H9 (cell line): ENCODE results near the gene MXI1. TPM values are rescaled to one million over a fixed set of nuclear protein-coding genes. Genes with fewer than 3 reads are reported as not detected.

Experiments
- DNase-seq: peaks from one replicate; pipeline ENCODE4 v3.0.0-alpha.2; 2017
- H2AFZ ChIP-seq: one replicate; pipeline ENCODE4 v1.6.1; 2013; ENCODE audit warnings: mild to moderate bottlenecking, low read length, control low read depth, moderate library complexity
- H2AK5ac ChIP-seq: 2 replicates; pipeline ENCODE4 v1.6.1; 2013; ENCODE audit warnings: low read length, control low read depth, mixed read lengths; ENCODE audit not compliant: insufficient read length
- H2BK120ac ChIP-seq: one replicate; pipeline ENCODE4 v1.6.1; 2013; ENCODE audit warnings: low read depth, mild to moderate bottlenecking, low read length, control low read depth, inconsistent platforms; ENCODE audit not compliant: poor library complexity, severe bottlenecking
- H2BK12ac ChIP-seq: 2 replicates; pipeline ENCODE4 v1.6.1; 2013; ENCODE audit warnings: low read length, control low read depth, mixed read lengths, low read depth; ENCODE audit not compliant: insufficient read length
- H2BK15ac ChIP-seq: 2 replicates; pipeline ENCODE4 v1.6.1; 2013; ENCODE audit warnings: low read depth, low read length, control low read depth
- H2BK20ac ChIP-seq: one replicate; pipeline ENCODE4 v1.6.1; 2013; ENCODE audit warnings: low read depth, mild to moderate bottlenecking, low read length, control low read depth, inconsistent platforms; ENCODE audit not compliant: poor library complexity, severe bottlenecking
- H2BK5ac ChIP-seq: 2 replicates; pipeline ENCODE4 v1.6.1; 2013; ENCODE audit warnings: low read length, control low read depth, mixed read lengths; ENCODE audit not compliant: insufficient read length
- H3K14ac ChIP-seq: 2 replicates; pipeline ENCODE4 v1.6.1; 2013; ENCODE audit warnings: low read length, control low read depth; ENCODE audit not compliant: insufficient read depth
- H3K18ac ChIP-seq: 2 replicates; pipeline ENCODE4 v1.6.1; 2013; ENCODE audit warnings: low read depth, mild to moderate bottlenecking, mixed read lengths, low read length, control low read depth; ENCODE audit not compliant: insufficient read length
- H3K23ac ChIP-seq: 2 replicates; pipeline ENCODE4 v1.6.1; 2013; ENCODE audit warnings: low read length, control low read depth, mixed read lengths, low read depth; ENCODE audit not compliant: insufficient read length
- H3K23me2 ChIP-seq: 2 replicates; pipeline ENCODE4 v1.6.1; 2013; ENCODE audit warnings: low read depth, mild to moderate bottlenecking, mixed read lengths, low read length, control low read depth; ENCODE audit not compliant: insufficient read length, poor library complexity, severe bottlenecking
- H3K27ac ChIP-seq: 2 replicates; pipeline ENCODE4 v1.5.1; 2013; ENCODE audit warnings: low read length, control low read depth, mixed read lengths, low read depth; ENCODE audit not compliant: insufficient read length
- H3K27me3 ChIP-seq: 2 replicates; pipeline ENCODE4 v1.6.1; 2013; ENCODE audit warnings: low read length, control low read depth, inconsistent platforms; ENCODE audit not compliant: insufficient read depth
- H3K4ac ChIP-seq: 2 replicates; pipeline ENCODE4 v1.6.1; 2013; ENCODE audit warnings: low read depth, mild to moderate bottlenecking, control low read depth, inconsistent platforms, low read length, moderate library complexity
- H3K4me1 ChIP-seq: 2 replicates; pipeline ENCODE4 v1.6.1; 2013; ENCODE audit warnings: low read length, control low read depth, inconsistent platforms; ENCODE audit not compliant: insufficient read depth
- H3K4me2 ChIP-seq: 2 replicates; pipeline ENCODE4 v1.6.1; 2013; ENCODE audit warnings: low read length, control low read depth, mixed read lengths; ENCODE audit not compliant: insufficient read length, insufficient read depth
- H3K56ac ChIP-seq: 2 replicates; pipeline ENCODE4 v1.6.1; 2013; ENCODE audit warnings: low read depth, mild to moderate bottlenecking, mixed read lengths, low read length, control low read depth; ENCODE audit not compliant: insufficient read length
- H3K79me1 ChIP-seq: 2 replicates; pipeline ENCODE4 v1.6.1; 2013; ENCODE audit warnings: low read depth, mild to moderate bottlenecking, moderate library complexity, low read length, control low read depth, inconsistent platforms; ENCODE audit not compliant: insufficient read depth, poor library complexity, severe bottlenecking
- H3K79me2 ChIP-seq: 2 replicates; pipeline ENCODE4 v1.6.1; 2013; ENCODE audit warnings: low read length, control low read depth, inconsistent platforms; ENCODE audit not compliant: insufficient read depth
- H3K9ac ChIP-seq: 2 replicates; pipeline ENCODE4 v1.6.1; 2013; ENCODE audit warnings: low read length, control low read depth, mixed read lengths; ENCODE audit not compliant: insufficient read length; ENCODE audit errors: extremely low read depth
- H3K9me3 ChIP-seq: one replicate; pipeline ENCODE4 v1.6.1; 2013; ENCODE audit warnings: low read depth, low read length, inconsistent platforms; ENCODE audit not compliant: control insufficient read depth
- H3T11ph ChIP-seq: one replicate; pipeline ENCODE4 v1.6.1; 2013; ENCODE audit warnings: mild to moderate bottlenecking, low read length, control low read depth, inconsistent platforms
- H4K20me1 ChIP-seq: one replicate; pipeline ENCODE4 v1.6.1; 2013; ENCODE audit not compliant: control insufficient read depth, insufficient read length, insufficient read depth
- H4K5ac ChIP-seq: 2 replicates; pipeline ENCODE4 v1.6.1; 2013; ENCODE audit warnings: low read depth, mild to moderate bottlenecking, mixed read lengths, low read length, control low read depth; ENCODE audit not compliant: insufficient read length
- H4K8ac ChIP-seq: replicated peaks from 2 replicates; pipeline ENCODE4 v1.6.1; 2013; ENCODE audit warnings: low read length, control low read depth, mixed read lengths, low read depth; ENCODE audit not compliant: insufficient read length
- H4K91ac ChIP-seq: 2 replicates; pipeline ENCODE4 v1.6.1; 2013; ENCODE audit warnings: low read depth, mild to moderate bottlenecking, moderate library complexity, mixed read lengths, low read length, control low read depth; ENCODE audit not compliant: insufficient read length
- H3K27ac Mint-ChIP-seq, 3 experiments: 2 replicates in 2 of 3; 3 replicates in 1 of 3; pipeline ENCODE4 v1.8.0; 2020 to 2021; ENCODE audit warnings: mixed read lengths in 3 of 3, mild to moderate bottlenecking in 1 of 3, moderate library complexity in 1 of 3
- H3K27me3 Mint-ChIP-seq: 2 replicates; pipeline ENCODE4 v1.8.0; 2021; ENCODE audit warnings: low read depth, mild to moderate bottlenecking, moderate library complexity, mixed read lengths
- H3K36me3 Mint-ChIP-seq, 3 experiments: 2 replicates in 2 of 3; 3 replicates in 1 of 3; pipeline ENCODE4 v1.8.0; 2020 to 2021; ENCODE audit warnings: low read depth in 3 of 3, mixed read lengths in 3 of 3; ENCODE audit not compliant: insufficient read depth in 1 of 3
- H3K4me1 Mint-ChIP-seq, 2 experiments: 2 replicates each; pipeline ENCODE4 v1.8.0; 2020; ENCODE audit warnings: mixed read lengths in 2 of 2
- H3K4me3 Mint-ChIP-seq, 2 experiments: 2 replicates in 1 of 2; 3 replicates in 1 of 2; pipeline ENCODE4 v1.8.0; 2020 to 2021; ENCODE audit warnings: mild to moderate bottlenecking in 2 of 2, mixed read lengths in 2 of 2, moderate library complexity in 1 of 2
- H3K9me3 Mint-ChIP-seq, 2 experiments: 2 replicates in 1 of 2; 3 replicates in 1 of 2; pipeline ENCODE4 v1.8.0; 2020; ENCODE audit warnings: mild to moderate bottlenecking in 2 of 2, mixed read lengths in 2 of 2, moderate library complexity in 1 of 2
- WGBS: extraction: QIAGEN DNeasy Blood & Tissue Kit; methylation state at CpG from one replicate; pipeline ENCODE4 v1.1.7; 2013; ENCODE audit warnings: missing lambda C conversion rate, low lambda C conversion rate, mixed read lengths; ENCODE audit not compliant: insufficient read length; ENCODE audit errors: extremely low coverage; 5-methylcytosine and 5-hydroxymethylcytosine counted together
- total RNA-seq: library from RNA; stranded (reverse); gene quantifications from 2 replicates; pipeline ENCODE4 v1.2.1, GENCODE V29; 2021
- TF ChIP-seq, protein P1 (sequence below): fragments of 200-600 bp; sonication (generic); conservative IDR thresholded peaks from 3 replicates; pipeline ENCODE4 v1.8.0; 2021; ENCODE audit warnings: antibody characterized with exemption, mild to moderate bottlenecking

MXI1 gene
- total RNA-seq, 1 experiment from 2014 or later = 5.6 TPM

DNA sequence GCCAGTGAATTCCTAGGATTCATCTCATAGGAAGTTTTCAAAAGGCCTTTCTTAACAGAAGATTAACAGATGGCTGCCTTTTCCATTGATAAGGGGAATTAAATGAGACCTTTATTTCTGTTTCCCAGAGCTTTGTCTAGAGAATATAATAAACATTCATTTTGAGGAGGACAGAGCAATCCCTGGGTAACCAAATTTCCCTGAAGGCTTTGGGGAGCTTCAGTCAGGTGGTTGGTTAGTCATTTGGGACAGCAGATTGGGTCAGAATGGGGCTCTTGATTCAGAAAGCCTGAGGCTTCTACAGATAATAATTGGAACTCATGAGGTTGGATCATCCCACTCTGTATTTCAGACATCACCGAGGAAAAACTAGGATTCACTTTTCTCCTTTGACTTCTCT, 21.8 kb downstream of the MXI1 start:
- no peak overlapping the region for H2BK12ac ChIP-seq
- Mint-ChIP-seq H3K9me3 (no peaks in the 10 kb centered on the region), H3K4me1 (peaks cover 13 to 16% of the 10 kb centered on the region in 2 experiments), H3K27ac (no peak overlapping the region; a peak in 1 of 7 replicates), H3K27me3 (peaks cover 14% of the 10 kb centered on the region), H3K4me3 (no peak overlapping the region), H3K36me3 (peaks cover 2 to 9% (median 2%) of the 10 kb centered on the region in 3 experiments; a peak in 2 of 7 replicates)
- H3K27ac ChIP-seq = no peak overlapping the region
- no peak overlapping the region for H2BK20ac ChIP-seq
- H3K18ac ChIP-seq = no peak overlapping the region
- H2BK5ac ChIP-seq = no peak overlapping the region
- no peak overlapping the region for H4K8ac ChIP-seq
- DNase-seq = no peak
- H3K79me2 ChIP-seq = no peaks in the 10 kb centered on the region
- H2BK15ac ChIP-seq = no peak overlapping the region
- H4K20me1 ChIP-seq = no peaks in the 10 kb centered on the region
- TF ChIP-seq, protein P1, sequence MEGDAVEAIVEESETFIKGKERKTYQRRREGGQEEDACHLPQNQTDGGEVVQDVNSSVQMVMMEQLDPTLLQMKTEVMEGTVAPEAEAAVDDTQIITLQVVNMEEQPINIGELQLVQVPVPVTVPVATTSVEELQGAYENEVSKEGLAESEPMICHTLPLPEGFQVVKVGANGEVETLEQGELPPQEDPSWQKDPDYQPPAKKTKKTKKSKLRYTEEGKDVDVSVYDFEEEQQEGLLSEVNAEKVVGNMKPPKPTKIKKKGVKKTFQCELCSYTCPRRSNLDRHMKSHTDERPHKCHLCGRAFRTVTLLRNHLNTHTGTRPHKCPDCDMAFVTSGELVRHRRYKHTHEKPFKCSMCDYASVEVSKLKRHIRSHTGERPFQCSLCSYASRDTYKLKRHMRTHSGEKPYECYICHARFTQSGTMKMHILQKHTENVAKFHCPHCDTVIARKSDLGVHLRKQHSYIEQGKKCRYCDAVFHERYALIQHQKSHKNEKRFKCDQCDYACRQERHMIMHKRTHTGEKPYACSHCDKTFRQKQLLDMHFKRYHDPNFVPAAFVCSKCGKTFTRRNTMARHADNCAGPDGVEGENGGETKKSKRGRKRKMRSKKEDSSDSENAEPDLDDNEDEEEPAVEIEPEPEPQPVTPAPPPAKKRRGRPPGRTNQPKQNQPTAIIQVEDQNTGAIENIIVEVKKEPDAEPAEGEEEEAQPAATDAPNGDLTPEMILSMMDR = no peak
- no peak overlapping the region for H2AFZ ChIP-seq
- no peak overlapping the region for H4K91ac ChIP-seq
- H3K9me3 ChIP-seq = no peaks in the 10 kb centered on the region
- H3K9ac ChIP-seq = no peak overlapping the region
- H2BK120ac ChIP-seq = no peak overlapping the region
- no peak overlapping the region for H3K23ac ChIP-seq
- no peaks in the 10 kb centered on the region for H3K27me3 ChIP-seq
- H4K5ac ChIP-seq = no peak overlapping the region
- H3K23me2 ChIP-seq = peaks cover 4% of the 10 kb centered on the region
- H3K4me2 ChIP-seq = no peak overlapping the region
- H3K56ac ChIP-seq = no peak overlapping the region
- no peak overlapping the region for H2AK5ac ChIP-seq
- no peak overlapping the region for H3K4ac ChIP-seq
- no peak overlapping the region for H3T11ph ChIP-seq
- H3K79me1 ChIP-seq = no peaks in the 10 kb centered on the region
- no CpG with 5 or more reads among the region's 1 CpG for WGBS
- no peak overlapping the region for H3K14ac ChIP-seq
- no peaks in the 10 kb centered on the region for H3K4me1 ChIP-seq
